ENCODE data around the gene MAML3.

The MAML3 gene

GRCh38 chr4:140005699-140006098 lies 148.3 kb downstream of the MAML3 start:
- DNase-seq (ENCODE audit: low read depth, low spot score) = no peak
- CTCF ChIA-PET = interaction anchor here (0.5 to 1.5 kb wide), 2 partner anchors 271 to 322 kb away, joined by 3 to 4 read pairs; no protein-coding TSS in a partner anchor
- POLR2A ChIA-PET = no interaction called here
- TF ChIP-seq CTCF (IDR thresholded peaks at IDR 0.05; ENCODE audit: insufficient read depth, low read length, missing control alignments) = no peak
- H3K4me3 ChIP-seq (ENCODE audit: low read depth, low read length) = no peak overlapping the region

- CTCF ChIA-PET = interaction anchor here (1.4 to 1.5 kb wide), 4 partner anchors 235 to 349 kb away, joined by 3 to 9 read pairs (median 6); no protein-coding TSS in a partner anchor
- TF ChIP-seq CTCF (IDR thresholded peaks at IDR 0.05; ENCODE audit: insufficient read depth, low read length, missing control alignments) = no peak
- DNase-seq (ENCODE audit: low read depth, low spot score) = no peak
- POLR2A ChIA-PET = no interaction called here
- H3K4me3 ChIP-seq (ENCODE audit: low read depth, low read length) = no peak overlapping the region
Observed at GRCh38 chr4:140004922-140005627, 148.9 kb downstream of the MAML3 start.

- H3K4me3 ChIP-seq (ENCODE audit: low read depth, low read length) = peak overlapping the region; percentile 46
- TF ChIP-seq CTCF (IDR thresholded peaks at IDR 0.05; ENCODE audit: insufficient read depth, low read length, missing control alignments) = no peak
- CTCF ChIA-PET = interaction anchor here (1.4 to 1.5 kb wide), 4 partner anchors 234 to 349 kb away, joined by 3 to 9 read pairs (median 6); no protein-coding TSS in a partner anchor
- POLR2A ChIA-PET = no interaction called here
- DNase-seq (ENCODE audit: low read depth, low spot score) = no peak
Observed at GRCh38 chr4:140004549-140004895, 149.5 kb downstream of the MAML3 start.

GRCh38 chr4:140003876-140004548 lies 150.0 kb downstream of the MAML3 start:
- peak overlapping the region; percentile 46; the same call in 1 of the 2 replicates for H3K4me3 ChIP-seq (ENCODE audit: low read depth, low read length)
- CTCF ChIA-PET = interaction anchor here (0.8 to 1.5 kb wide), 5 partner anchors 234 to 348 kb away, joined by 3 to 9 read pairs (median 4); no protein-coding TSS in a partner anchor
- POLR2A ChIA-PET = no interaction called here

GRCh38 chr4:140000232-140000631 lies 153.8 kb downstream of the MAML3 start:
- TF ChIP-seq CTCF (IDR thresholded peaks at IDR 0.05; ENCODE audit: insufficient read depth, low read length, missing control alignments) = no peak
- CTCF ChIA-PET = interaction anchor here (1.2 kb wide), 1 partner anchor 13 kb away, joined by 3 read pairs; no protein-coding TSS in a partner anchor
- DNase-seq (ENCODE audit: low read depth, low spot score) = no peak
- H3K4me3 ChIP-seq (ENCODE audit: low read depth, low read length) = no peak overlapping the region
- POLR2A ChIA-PET = no interaction called here

More at GRCh38 chr4:140003876-140004548, 150.0 kb downstream of the MAML3 start:
- no peak for DNase-seq (ENCODE audit: low read depth, low spot score)
- no peak for TF ChIP-seq CTCF (IDR thresholded peaks at IDR 0.05; ENCODE audit: insufficient read depth, low read length, missing control alignments)

Data from AG04449 (cell line).